HEK293 (cell line): ENCODE results near the gene ZFP57.

Experiments used
- CTCF ChIA-PET: fragments of 350-600 bp; formaldehyde crosslinking; extraction: SDS; loops from one replicate; lab custom pipeline; 2021; ENCODE audit warnings: antibody characterized with exemption; lab: Yijun Ruan, JAX
- POLR2A ChIA-PET: fragments of 300-600 bp; formaldehyde crosslinking; extraction: SDS; loops from one replicate; lab custom pipeline; 2020; ENCODE audit warnings: antibody characterized with exemption, inconsistent platforms; lab: Yijun Ruan, JAX
- H3K27ac ChIP-seq: fragments of 200-500 bp; sonication (Bioruptor generic); 2 replicates; pipeline ENCODE4 v1.5.1; 2014; ENCODE audit warnings: low read depth, low read length, control low read depth, inconsistent platforms; ENCODE audit errors: extremely low read depth
- H3K36me3 ChIP-seq, 2 experiments: fragments of 200-500 bp in 1 of 2; sonication (Bioruptor generic) in 1 of 2; 1 replicate in 1 of 2; 2 replicates in 1 of 2; pipeline ENCODE4 v1.5.1; 2014 to 2017; ENCODE audit warnings: inconsistent platforms in 2 of 2, low read length in 2 of 2; ENCODE audit not compliant: control insufficient read depth in 2 of 2, insufficient read depth in 1 of 2
- H3K4me1 ChIP-seq: fragments of 200-500 bp; sonication (Bioruptor generic); 2 replicates; pipeline ENCODE4 v1.5.1; 2014; ENCODE audit warnings: mild to moderate bottlenecking, low read length, inconsistent platforms; ENCODE audit not compliant: control insufficient read depth, insufficient read depth
- H3K4me3 ChIP-seq: 2 replicates; pipeline ENCODE4 v1.5.1; 2011; ENCODE audit warnings: low read depth, mild to moderate bottlenecking, control low read depth, low read length, moderate library complexity
- H3K9me3 ChIP-seq: fragments of 200-500 bp; sonication (Bioruptor generic); 2 replicates; pipeline ENCODE4 v1.5.1; 2014; ENCODE audit warnings: low read depth, low read length, inconsistent platforms; ENCODE audit not compliant: control insufficient read depth, insufficient read depth
- GLI4 ChIP-seq: fragments of 450-650 bp; formaldehyde crosslinking; IDR thresholded peaks from 2 replicates; pipeline ENCODE4 v1.5.1; 2016; ENCODE audit warnings: missing biosample characterization, missing genetic modification characterization
- KLF1 ChIP-seq: fragments of 450-650 bp; formaldehyde crosslinking; IDR thresholded peaks from 2 replicates; pipeline ENCODE4 v1.5.1; 2016; ENCODE audit warnings: missing biosample characterization, missing genetic modification characterization
- KLF8 ChIP-seq: fragments of 450-650 bp; formaldehyde crosslinking; IDR thresholded peaks from 2 replicates; pipeline ENCODE4 v1.5.1; 2016; ENCODE audit warnings: missing biosample characterization, missing genetic modification characterization
- SP3 ChIP-seq: fragments of 450-650 bp; formaldehyde crosslinking; IDR thresholded peaks from 2 replicates; pipeline ENCODE4 v1.5.1; 2016; ENCODE audit warnings: missing biosample characterization, missing genetic modification characterization
- SP7 ChIP-seq: fragments of 450-650 bp; formaldehyde crosslinking; IDR thresholded peaks from 2 replicates; pipeline ENCODE4 v1.5.1; 2016; ENCODE audit warnings: missing biosample characterization, missing genetic modification characterization
- YY1 ChIP-seq: fragments of 450-650 bp; formaldehyde crosslinking; IDR thresholded peaks from 2 replicates; pipeline ENCODE4 v1.5.1; 2018; ENCODE audit warnings: missing biosample characterization, missing genetic modification characterization
- ZBTB17 ChIP-seq: fragments of 450-650 bp; formaldehyde crosslinking; IDR thresholded peaks from 2 replicates; pipeline ENCODE4 v1.5.1; 2016; ENCODE audit warnings: missing biosample characterization, missing genetic modification characterization
- ZBTB21 ChIP-seq: fragments of 450-650 bp; formaldehyde crosslinking; IDR thresholded peaks from 2 replicates; pipeline ENCODE4 v1.5.1; 2017; ENCODE audit warnings: missing biosample characterization, missing genetic modification characterization
- ZFP41 ChIP-seq: fragments of 450-650 bp; formaldehyde crosslinking; IDR thresholded peaks from 2 replicates; pipeline ENCODE4 v1.5.1; 2016; ENCODE audit warnings: missing biosample characterization, missing genetic modification characterization, borderline replicate concordance
- ZFP69B ChIP-seq: fragments of 450-650 bp; formaldehyde crosslinking; IDR thresholded peaks from 2 replicates; pipeline ENCODE4 v1.5.1; 2016; ENCODE audit warnings: missing biosample characterization, missing genetic modification characterization
- ZNF121 ChIP-seq: fragments of 450-650 bp; formaldehyde crosslinking; IDR thresholded peaks from 2 replicates; pipeline ENCODE4 v1.5.1; 2016; ENCODE audit warnings: missing biosample characterization, missing genetic modification characterization
- ZNF266 ChIP-seq: fragments of 450-650 bp; formaldehyde crosslinking; IDR thresholded peaks from 2 replicates; pipeline ENCODE4 v1.5.1; 2016; ENCODE audit warnings: missing biosample characterization, missing genetic modification characterization, low read depth
- ZNF324 ChIP-seq: fragments of 450-650 bp; formaldehyde crosslinking; IDR thresholded peaks from 2 replicates; pipeline ENCODE4 v1.5.1; 2016; ENCODE audit warnings: missing biosample characterization, missing genetic modification characterization
- ZNF335 ChIP-seq: fragments of 450-650 bp; formaldehyde crosslinking; conservative IDR thresholded peaks from 2 replicates; pipeline ENCODE4 v1.5.1; 2016; ENCODE audit warnings: missing biosample characterization, missing genetic modification characterization
- ZNF398 ChIP-seq: fragments of 450-650 bp; formaldehyde crosslinking; IDR thresholded peaks from 2 replicates; pipeline ENCODE4 v1.5.1; 2017; ENCODE audit warnings: missing biosample characterization, missing genetic modification characterization
- ZNF48 ChIP-seq: fragments of 450-650 bp; formaldehyde crosslinking; IDR thresholded peaks from 2 replicates; pipeline ENCODE4 v1.5.1; 2016; ENCODE audit warnings: missing biosample characterization, missing genetic modification characterization
- ZNF501 ChIP-seq: fragments of 450-650 bp; formaldehyde crosslinking; IDR thresholded peaks from 2 replicates; pipeline ENCODE4 v1.5.1; 2016; ENCODE audit warnings: missing biosample characterization, missing genetic modification characterization
- ZNF777 ChIP-seq: fragments of 450-650 bp; formaldehyde crosslinking; IDR thresholded peaks from 2 replicates; pipeline ENCODE4 v1.5.1; 2017; ENCODE audit warnings: missing biosample characterization, missing genetic modification characterization, borderline replicate concordance
- TF ChIP-seq, protein P1 (sequence below): fragments of 450-650 bp; formaldehyde crosslinking; IDR thresholded peaks from 2 replicates; pipeline ENCODE4 v1.5.1; 2016; ENCODE audit warnings: missing biosample characterization, missing genetic modification characterization
- TF ChIP-seq, protein P2 (sequence below): fragments of 450-650 bp; formaldehyde crosslinking; IDR thresholded peaks from 2 replicates; pipeline ENCODE4 v1.5.1; 2016; ENCODE audit warnings: missing biosample characterization, missing genetic modification characterization, low read depth
- TF ChIP-seq, protein P3 (sequence below): fragments of 450-650 bp; formaldehyde crosslinking; IDR thresholded peaks from 2 replicates; pipeline ENCODE4 v1.5.0; 2017; ENCODE audit warnings: missing biosample characterization, missing genetic modification characterization, borderline replicate concordance
- TF ChIP-seq, protein P4 (sequence below): fragments of 450-650 bp; formaldehyde crosslinking; IDR thresholded peaks from 2 replicates; pipeline ENCODE4 v1.5.1; 2016; ENCODE audit warnings: missing biosample characterization, missing genetic modification characterization

The ZFP57 gene

GRCh38 chr6:29628419-29629281, 52.3 kb downstream of the ZFP57 start (continued):
- TF ChIP-seq, protein P1, sequence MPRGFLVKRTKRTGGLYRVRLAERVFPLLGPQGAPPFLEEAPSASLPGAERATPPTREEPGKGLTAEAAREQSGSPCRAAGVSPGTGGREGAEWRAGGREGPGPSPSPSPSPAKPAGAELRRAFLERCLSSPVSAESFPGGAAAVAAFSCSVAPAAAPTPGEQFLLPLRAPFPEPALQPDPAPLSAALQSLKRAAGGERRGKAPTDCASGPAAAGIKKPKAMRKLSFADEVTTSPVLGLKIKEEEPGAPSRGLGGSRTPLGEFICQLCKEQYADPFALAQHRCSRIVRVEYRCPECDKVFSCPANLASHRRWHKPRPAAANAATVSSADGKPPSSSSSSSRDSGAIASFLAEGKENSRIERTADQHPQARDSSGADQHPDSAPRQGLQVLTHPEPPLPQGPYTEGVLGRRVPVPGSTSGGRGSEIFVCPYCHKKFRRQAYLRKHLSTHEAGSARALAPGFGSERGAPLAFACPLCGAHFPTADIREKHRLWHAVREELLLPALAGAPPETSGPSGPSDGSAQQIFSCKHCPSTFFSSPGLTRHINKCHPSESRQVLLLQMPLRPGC: no peak
- TF ChIP-seq, protein P2, sequence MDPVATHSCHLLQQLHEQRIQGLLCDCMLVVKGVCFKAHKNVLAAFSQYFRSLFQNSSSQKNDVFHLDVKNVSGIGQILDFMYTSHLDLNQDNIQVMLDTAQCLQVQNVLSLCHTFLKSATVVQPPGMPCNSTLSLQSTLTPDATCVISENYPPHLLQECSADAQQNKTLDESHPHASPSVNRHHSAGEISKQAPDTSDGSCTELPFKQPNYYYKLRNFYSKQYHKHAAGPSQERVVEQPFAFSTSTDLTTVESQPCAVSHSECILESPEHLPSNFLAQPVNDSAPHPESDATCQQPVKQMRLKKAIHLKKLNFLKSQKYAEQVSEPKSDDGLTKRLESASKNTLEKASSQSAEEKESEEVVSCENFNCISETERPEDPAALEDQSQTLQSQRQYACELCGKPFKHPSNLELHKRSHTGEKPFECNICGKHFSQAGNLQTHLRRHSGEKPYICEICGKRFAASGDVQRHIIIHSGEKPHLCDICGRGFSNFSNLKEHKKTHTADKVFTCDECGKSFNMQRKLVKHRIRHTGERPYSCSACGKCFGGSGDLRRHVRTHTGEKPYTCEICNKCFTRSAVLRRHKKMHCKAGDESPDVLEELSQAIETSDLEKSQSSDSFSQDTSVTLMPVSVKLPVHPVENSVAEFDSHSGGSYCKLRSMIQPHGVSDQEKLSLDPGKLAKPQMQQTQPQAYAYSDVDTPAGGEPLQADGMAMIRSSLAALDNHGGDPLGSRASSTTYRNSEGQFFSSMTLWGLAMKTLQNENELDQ (tag by site-specific recombination): no peak
- TF ChIP-seq ZNF501 (tag by site-specific recombination) (peak; percentile 66; the same call in 1 of the 2 replicates), SP3 (peak; percentile 69), SP7 (tag by site-specific recombination) (peak; percentile 78), ZNF324 (tag by site-specific recombination) (0 out of 2 replicates have a peak, but pooled peaks have one; percentile 50), ZFP69B (tag by site-specific recombination) (peak; percentile 46; the same call in 1 of the 2 replicates), ZBTB17 (tag by site-specific recombination) (peak; percentile 87), GLI4 (no peak), ZNF398 (tag by site-specific recombination) (peak; percentile 84), ZNF48 (tag by site-specific recombination) (no peak)

DNA sequence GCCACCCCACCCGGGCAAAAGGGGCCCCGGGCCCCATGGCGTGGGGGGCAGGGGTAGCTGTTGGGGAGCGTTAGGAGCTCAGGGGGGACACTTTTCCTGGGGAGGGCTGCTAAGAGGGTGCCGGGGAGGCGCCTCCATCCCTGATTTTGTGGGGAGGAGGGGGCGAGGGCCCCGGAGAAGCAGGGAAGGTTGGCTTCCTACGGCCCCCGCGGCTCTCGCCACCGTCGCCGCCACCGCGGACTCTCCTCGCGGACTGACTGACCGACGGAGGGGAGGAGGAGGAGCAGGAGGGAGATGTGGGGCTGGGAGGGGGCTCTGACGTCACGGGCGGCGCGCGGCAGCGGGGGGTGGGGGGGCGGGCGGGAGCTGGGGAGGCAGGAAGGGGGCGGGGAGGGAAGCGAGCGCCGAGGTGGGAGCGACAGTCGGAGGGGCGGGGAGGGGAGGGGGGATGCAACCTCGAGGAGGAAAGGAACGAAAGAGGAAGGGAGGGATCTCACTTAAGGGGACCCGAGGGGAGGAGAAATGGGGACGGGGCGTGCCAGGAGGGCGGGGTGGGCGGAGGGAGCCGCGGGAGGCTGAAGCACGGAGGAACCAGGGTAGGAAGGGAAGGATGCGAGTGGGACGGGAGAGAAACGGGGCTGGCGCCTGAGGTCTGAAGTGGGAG, 53.1 kb downstream of the ZFP57 start:
- Histone ChIP-seq H3K4me1 (peaks cover 16% of the 10 kb centered on the region), H3K27ac (peak overlapping the region; percentile 57; the same call in 1 of the 2 replicates), H3K9me3 (no peaks in the 10 kb centered on the region), H3K36me3 (peaks cover 5 to 26% of the 10 kb centered on the region in 2 experiments; a peak in 2 of 3 replicates), H3K4me3 (peak overlapping the region; percentile 38)
- CTCF ChIA-PET: interaction anchor here (0.6 to 4.3 kb wide), 12 partner anchors 8 to 778 kb away, joined by 3 to 19 read pairs (median 4); no protein-coding TSS in a partner anchor
- POLR2A ChIA-PET: interaction anchor here (0.5 to 3.2 kb wide), 17 partner anchors 14 to 869 kb away, joined by 3 to 18 read pairs (median 4); no protein-coding TSS in a partner anchor
- TF ChIP-seq, protein P3, sequence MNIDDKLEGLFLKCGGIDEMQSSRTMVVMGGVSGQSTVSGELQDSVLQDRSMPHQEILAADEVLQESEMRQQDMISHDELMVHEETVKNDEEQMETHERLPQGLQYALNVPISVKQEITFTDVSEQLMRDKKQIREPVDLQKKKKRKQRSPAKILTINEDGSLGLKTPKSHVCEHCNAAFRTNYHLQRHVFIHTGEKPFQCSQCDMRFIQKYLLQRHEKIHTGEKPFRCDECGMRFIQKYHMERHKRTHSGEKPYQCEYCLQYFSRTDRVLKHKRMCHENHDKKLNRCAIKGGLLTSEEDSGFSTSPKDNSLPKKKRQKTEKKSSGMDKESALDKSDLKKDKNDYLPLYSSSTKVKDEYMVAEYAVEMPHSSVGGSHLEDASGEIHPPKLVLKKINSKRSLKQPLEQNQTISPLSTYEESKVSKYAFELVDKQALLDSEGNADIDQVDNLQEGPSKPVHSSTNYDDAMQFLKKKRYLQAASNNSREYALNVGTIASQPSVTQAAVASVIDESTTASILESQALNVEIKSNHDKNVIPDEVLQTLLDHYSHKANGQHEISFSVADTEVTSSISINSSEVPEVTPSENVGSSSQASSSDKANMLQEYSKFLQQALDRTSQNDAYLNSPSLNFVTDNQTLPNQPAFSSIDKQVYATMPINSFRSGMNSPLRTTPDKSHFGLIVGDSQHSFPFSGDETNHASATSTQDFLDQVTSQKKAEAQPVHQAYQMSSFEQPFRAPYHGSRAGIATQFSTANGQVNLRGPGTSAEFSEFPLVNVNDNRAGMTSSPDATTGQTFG: no peak
- no peak for TF ChIP-seq ZNF266 (tag by site-specific recombination)
- peak; percentile 97 for TF ChIP-seq SP3
- 0 out of 2 replicates have a peak, but pooled peaks have one; percentile 17 for TF ChIP-seq YY1
- no peak for TF ChIP-seq ZNF335 (tag by site-specific recombination)
- TF ChIP-seq, protein P4, sequence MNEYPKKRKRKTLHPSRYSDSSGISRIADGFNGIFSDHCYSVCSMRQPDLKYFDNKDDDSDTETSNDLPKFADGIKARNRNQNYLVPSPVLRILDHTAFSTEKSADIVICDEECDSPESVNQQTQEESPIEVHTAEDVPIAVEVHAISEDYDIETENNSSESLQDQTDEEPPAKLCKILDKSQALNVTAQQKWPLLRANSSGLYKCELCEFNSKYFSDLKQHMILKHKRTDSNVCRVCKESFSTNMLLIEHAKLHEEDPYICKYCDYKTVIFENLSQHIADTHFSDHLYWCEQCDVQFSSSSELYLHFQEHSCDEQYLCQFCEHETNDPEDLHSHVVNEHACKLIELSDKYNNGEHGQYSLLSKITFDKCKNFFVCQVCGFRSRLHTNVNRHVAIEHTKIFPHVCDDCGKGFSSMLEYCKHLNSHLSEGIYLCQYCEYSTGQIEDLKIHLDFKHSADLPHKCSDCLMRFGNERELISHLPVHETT (tag by site-specific recombination): no peak
- TF ChIP-seq ZNF121: no peak
- TF ChIP-seq KLF1: peak; percentile 95
- TF ChIP-seq ZNF777 (tag by site-specific recombination): no peak
- peak; percentile 96 for TF ChIP-seq KLF8 (tag by site-specific recombination)
- peak; percentile 23; the same call in 1 of the 2 replicates for TF ChIP-seq ZBTB21 (tag by site-specific recombination)
- no peak for TF ChIP-seq ZFP41 (tag by site-specific recombination)
